ENCODE data around the gene IGSF9.

- TF ChIP-seq CTCF (IDR thresholded peaks at IDR 0.05; ENCODE audit: low read length) = no peak
- no peak for TF ChIP-seq EZH2 (optimal IDR thresholded peaks at IDR 0.05; ENCODE audit: low read depth, low read length)
These were observed 25.5 kb upstream of the IGSF9 start for GRCh38 chr1:159970932-159971342.

Data from MM.1S (cell line).